HG03571 (cell line): ENCODE data around the gene ABCB7.
"Not testable (repeated sequence)": the region's sequence is repeated elsewhere in the genome, so short reads cannot be mapped to it uniquely, and the experiment has no call there.

ENCODE experiments used
- ATAC-seq: cut with Tn5 transposase; IDR thresholded peaks from one replicate; pipeline ENCODE4 v1.9.1; 2021; ENCODE audit not compliant: unreplicated experiment

ABCB7 gene

DNA sequence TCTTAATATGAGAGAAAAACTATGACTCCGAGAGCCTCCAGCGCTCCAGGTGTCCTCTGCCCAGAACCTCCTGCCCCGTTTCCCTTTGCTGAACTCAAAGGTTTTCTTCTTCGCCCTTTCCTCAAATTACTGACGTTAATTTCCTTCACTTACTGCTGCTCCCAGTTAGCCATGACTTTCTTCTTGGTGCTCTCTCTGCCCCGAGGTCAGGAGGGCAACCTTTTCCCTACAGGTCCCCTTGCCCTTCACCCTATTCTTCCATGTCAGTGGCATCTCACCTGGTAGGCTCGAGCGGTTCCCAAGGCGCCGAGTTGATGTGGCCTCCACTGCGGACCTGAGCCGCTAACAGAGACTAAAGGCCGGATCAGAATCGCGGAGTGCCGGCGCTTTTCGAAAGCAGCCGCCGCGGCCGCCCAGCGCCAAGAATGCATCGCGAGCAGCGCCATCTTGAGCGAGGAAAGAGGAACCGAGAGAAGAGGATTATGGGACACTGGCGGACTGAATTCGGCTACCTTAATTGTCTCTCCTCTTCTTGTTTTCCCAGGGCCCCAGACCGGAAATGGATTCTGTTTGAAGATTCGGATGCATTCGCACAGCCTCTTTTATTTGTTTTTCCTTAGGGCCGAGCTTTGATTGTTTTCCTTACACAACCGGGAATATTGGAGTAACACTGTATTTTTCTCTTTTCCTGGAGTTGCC, at the start of gene ABCB7:
Gene ABCB7 (minus strand): TSS at position 457 of the 699 bp plus-strand sequence. CDS start 11 bp downstream, at position 446.
- peak; percentile 87 for ATAC-seq

DNA sequence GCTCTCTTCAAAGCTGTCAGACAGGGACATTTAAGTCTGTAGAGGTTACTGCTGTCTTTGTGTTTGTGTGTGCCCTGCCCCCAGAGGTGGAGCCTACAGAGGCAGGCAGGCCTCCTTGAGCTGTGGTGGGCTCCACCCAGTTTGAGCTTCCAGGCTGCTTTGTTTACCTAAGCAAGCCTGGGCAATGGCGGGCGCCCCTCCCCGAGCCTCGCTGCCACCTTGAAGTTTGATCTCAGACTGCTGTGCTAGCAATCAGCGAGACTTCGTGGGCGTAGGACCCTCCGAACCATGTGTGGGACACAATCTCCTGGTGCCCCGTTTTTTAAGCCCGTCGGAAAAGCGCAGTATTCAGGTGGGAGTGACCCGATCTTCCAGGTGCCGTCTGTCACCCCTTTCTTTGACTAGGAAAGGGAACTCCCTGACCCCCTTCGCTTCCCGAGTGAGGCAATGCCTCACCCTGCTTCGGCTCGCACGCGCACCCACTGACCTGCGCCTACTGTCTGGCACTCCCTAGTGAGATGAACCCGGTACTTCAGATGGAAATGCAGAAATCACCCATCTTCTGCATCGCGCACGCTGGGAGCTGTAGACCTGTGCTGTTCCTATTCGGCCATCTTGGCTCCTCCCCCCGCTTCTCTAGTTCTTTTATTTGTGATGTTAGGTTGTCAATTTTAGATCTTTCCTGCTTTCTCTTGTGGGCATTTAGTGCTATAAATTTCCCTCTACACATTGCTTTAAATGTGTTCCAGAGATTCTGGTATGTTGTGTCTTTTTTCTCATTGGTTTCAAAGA, 32.5 kb upstream of the ABCB7 start:
- ATAC-seq: not testable (repeated sequence)

DNA sequence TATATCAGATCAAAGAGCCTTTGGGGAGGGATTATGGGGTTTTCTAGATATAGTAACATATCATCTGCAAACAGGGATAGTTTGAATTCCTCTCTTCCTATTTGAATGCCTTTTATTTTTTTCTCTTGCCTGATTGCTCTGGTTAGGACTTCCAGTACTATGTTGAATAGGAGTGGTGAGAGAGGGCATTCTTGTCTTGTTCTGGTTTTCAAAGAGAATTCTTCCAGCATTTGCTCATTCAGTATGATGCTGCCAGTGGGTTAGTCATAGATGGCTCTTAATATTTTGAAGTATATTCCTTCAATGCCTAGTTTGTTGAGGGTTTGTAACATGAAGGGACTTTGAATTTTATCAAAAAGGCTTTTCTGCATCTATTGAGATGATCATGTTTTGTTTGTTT, 25.6 kb upstream of the ABCB7 start:
- no peak for ATAC-seq

DNA sequence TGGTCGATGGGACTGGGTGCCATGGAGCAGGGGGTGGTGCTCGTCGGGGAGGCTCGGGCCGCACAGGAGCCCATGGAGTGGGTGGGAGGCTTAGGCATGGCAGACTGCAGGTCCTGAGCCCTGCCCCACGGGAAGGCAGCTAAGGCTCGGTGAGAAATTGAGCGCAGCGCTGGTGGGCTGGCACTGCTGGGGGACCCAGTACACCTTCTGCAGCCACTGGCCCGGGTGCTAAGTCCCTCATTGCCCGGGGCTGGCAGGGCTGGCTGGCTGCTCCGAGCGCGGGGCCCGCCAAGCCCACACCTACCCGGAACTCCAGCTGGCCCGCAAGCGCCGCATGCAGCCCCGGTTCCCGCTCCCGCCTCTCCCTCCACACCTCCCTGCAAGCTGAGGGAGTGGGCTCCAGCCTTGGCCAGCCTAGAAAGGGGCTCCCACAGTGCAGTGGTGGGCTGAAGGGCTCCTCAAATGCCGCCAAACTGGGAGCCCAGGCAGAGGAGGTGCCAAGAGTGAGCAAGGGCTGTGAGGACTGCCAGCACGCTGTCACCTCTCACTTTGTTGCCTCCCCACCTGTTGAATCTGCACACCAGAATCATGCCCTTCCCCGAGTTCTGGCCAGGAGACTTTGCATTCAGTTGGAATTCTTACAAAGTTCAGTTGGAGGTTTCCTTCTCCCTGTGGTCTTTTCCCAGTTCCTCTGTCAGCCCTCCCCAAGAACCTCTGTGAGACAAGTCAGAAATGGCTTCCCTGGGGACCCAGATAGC, 23.6 kb upstream of the ABCB7 start:
- not testable (repeated sequence) for ATAC-seq

DNA sequence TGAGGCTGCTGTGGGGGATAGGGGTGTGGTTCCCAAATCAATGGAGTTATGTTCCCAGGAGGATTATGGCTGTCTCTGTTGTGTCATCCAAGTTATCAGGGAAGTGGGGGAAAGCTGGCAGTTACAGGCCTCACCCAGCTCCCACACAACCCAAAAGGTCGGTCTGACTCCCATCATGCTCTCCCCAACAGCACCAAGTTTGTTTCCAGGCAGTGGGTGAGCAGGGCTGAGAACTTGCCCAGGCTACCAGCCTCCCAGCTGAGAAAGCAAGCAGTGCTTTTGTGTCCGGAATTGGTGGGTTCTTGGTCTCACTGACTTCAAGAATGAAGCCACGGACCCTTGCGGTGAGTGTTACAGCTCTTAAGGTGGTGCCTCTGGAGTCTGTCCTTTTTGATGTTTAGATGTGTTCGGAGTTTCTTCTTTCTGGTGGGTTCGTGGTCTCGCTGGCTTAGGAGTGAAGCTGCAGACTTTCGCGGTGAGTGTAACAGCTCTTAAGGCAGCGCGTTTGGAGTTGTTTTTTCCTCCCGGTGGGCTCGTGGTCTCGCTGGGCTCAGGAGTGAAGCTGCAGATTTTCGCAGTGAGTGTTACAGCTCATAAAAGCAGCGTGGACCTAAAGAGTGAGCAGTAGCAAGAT, 16.3 kb upstream of the ABCB7 start:
- not testable (repeated sequence) for ATAC-seq

DNA sequence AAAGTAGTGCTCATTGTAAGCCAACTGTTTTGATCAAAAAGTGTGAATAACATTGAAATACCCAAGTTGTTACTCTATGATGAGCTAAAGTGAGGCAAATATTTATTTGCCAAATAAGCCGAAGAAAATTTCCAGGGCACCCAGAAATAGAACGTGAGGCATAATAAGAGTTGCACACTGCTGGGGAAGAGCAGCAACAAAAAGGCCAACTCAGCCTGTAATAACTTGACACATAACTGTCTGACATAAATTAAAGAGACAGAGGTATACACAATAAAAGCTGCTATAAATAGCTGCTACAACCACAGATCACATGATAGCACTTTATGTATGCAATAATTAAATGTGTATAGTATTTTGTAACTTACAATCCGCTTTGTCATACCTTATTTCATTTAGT, 2.0 kb upstream of the ABCB7 start:
- ATAC-seq: no peak

DNA sequence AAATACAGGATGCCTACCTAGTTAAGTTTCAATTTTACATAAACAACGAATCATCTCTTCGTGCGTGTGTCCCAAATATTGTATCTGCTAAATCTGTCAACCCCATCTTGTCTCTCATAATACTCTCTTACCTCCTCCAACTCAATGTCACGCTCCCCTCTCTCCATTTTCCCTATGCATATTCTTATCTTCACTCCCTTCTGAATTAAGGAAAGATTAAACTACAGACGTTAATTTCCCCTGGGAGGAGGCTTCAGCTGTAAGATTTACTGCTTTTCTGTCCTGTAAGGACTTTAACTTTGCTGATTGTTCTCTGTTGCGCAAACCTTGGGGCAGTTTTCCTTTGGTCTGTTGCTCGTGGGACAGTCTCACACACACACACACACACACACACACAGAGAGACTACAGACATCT, 455 bp upstream of the ABCB7 start:
- no peak for ATAC-seq

DNA sequence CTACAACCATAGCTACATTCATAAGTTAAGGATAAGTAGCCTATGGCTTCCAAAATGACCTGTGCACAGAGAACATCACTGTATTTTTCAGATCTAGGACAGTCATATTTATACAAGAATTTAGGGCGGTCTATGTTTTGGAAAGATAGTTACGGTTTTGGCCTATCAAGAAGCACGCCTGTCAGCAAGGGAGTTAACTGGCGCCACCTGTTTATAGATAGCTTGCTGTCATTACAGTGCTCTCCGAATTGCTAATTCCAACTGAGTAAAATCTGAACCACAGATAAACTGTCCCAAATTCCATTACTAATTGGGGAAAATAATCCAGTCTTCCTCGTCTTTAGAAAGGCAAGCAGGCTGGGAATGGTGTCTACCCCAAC, 646 bp downstream of the ABCB7 start:
- peak; percentile 40 for ATAC-seq

DNA sequence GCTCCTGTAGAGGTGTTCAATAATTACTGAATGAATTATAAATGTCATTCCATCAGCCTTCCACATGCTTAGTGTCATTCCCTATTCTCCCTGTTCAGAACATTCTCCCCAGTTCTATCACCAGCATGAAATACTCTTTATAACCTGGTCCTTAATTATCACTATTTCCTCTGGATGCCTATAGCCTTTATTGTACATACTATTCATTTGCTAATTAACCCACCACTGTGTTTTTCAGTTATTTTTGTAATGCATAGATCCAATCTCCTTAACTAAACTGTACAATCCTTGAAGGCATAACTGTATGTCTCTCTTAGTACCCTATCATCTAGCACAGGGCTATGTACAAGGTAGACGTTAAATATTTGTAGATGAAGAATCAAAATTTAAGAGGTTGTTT, 1.2 kb downstream of the ABCB7 start:
- no peak for ATAC-seq

DNA sequence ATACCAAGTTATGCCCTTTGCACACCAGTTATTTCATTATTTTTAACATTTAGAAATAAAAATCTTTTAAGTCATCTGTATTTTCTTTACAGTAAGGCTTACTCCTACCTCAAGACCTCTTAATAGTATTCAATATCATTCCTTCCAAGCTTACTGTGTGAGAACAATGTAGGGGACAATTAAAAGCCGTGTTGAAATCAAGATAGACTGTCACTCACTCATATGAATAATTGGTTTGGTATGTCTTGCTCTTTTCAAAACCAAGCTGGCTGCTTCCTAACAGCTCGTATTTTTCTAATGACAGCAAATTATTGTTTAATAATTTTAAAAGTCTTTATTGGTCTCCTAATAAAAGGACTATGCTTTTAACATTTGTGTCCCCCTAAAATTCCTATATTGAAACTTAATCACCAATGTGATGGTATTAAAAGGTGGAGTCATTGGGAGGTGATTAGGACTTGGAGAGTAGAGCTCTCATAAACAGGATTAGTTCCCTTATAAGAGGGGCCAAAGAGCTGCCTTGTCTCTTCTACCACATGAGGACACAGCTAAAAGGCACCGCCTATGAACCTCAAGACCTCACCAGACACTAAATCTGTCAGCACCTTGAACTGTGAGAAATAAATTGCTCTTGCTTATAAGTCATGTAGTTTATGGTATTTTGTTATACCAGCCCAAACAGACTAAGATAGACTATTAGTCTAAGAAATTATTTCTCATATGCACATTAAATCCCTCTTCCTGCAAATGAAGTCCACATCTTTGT, 4.1 kb downstream of the ABCB7 start:
- no peak for ATAC-seq

DNA sequence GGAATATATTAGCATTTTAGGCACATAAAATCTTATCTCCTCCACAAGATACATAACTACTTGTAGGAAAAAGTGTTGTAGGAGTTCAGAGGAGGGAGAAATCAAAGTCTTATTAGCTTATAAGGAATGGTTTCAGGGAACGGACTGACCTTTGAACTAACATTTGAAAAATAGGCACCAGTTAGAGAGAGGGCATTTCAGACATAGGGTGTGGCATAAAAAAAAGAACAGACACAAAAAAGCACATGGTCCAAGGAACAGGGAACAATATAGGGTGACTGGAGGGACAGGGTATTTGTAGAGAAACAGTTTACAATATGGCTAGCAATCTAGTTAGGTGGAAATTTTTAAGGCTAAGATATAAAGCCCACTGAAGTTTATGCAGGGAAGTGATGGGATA, 6.4 kb downstream of the ABCB7 start:
- ATAC-seq: no peak

DNA sequence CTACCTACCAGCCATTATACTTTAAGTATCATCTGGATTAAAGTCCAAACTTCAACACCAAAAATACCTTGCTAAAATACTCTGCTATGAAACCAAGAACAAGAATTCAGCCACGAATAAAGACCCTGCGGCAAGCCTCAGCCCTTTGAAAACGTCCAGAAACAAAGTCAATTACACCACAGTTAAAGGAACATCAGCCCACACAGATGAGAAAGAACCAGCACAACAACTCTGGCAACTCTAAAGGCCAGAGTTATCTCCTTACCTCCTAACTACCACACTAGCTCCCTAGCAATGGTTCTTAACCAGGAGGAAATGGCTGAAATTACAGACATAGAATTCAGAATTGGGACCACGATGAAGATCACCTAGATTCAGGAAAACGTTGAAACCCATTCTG, 23.4 kb downstream of the ABCB7 start:
- ATAC-seq: no peak

DNA sequence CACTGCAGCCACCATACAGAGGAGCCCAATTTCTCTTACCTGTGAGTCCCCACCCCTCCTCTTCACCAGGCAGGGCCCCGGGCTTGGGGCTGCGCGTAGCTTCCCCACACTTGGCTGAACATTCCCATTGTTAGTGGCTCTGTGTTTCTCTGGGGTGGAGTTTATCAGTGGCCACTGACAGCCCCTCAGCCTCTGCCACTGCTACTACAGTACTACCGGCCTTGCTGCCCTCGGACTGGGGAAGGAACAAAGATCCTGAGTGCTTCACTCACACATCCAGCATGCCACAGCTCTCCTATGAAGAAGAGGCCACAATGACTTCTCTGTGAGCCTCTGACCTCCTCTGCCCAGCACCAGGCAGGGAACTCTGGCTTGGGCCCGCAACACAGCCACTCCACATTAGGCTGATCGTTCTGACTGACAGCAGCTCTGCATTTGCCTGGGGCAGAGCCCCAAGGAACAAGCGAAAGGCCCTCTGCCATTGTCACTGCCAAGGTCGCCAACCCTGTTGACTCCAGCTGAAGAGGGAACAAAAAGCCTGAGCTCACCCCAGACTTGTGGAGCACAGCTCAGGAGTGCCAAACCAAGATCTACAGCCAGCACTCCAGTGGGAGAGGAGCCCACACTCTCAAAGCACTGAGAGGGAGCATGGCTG, 24.0 kb downstream of the ABCB7 start:
- ATAC-seq: no peak

DNA sequence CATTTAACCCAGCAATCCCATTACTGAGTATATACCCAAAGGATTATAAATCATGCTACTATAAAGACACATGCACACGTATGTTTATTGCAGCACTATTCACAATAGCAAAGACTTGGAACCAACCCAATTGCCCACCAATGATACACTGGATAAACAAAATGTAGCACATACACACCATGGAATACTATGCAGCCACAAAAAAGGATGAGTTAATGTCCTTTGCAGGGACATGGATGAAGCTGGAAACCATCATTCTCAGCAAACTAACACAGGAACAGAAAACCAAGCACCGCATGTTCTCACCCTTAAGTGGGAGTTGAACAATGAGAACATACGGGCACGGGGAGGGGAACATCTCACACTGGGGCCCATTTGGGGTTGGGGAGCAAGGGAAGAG, 27.0 kb downstream of the ABCB7 start:
- ATAC-seq: not testable (repeated sequence)

DNA sequence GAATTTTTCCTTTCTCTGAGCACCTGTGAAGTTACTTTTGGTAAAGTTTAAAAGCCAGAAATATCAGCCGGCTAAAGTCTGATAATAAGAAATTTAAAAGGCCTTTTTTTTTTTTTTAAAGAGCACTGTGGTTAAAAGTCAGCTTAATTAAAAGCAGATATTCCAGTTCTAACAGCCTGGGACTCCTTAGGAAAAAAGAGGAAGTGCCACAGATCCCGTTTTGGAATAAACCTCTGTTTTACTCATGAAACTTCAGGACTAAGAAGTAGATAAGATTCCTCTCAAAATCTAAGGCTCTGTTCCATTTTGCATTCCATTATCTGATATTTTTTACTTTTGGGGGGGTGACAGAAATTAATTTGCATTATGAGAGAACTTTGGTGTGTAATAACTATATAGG, 37.8 kb downstream of the ABCB7 start:
- no peak for ATAC-seq

DNA sequence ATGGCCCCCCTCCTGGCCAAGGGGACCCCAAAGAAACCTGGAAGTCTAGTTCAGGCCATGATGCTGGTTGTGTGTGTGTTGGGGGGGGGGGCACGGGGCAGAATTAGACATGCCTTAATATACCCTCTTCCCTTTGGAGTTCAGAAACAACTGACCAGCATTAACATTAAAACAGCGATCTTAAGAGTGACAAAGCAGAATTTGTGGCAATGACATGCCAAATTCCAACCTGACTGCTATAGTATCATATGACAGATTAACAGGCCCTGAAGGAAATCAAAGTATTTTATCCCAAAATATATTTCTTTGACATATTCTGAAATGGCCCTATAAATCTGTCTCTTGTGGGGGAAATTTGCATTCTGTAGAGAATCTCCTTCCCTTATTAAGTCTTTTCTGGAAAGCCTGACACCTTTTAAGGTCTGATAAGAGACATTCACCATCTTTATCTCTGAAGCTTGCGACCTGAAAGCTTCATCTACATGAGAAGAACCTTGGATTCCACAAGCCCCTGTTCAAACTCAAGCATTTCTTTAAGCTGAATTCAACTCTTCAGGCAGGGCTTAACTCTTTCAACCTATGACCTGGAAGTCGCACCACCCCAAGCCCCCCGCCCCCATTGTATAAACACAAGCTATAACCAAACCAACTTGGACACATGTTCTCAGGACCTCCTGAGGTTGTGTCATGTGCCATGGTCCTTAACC, 40.2 kb downstream of the ABCB7 start:
- no peak for ATAC-seq

DNA sequence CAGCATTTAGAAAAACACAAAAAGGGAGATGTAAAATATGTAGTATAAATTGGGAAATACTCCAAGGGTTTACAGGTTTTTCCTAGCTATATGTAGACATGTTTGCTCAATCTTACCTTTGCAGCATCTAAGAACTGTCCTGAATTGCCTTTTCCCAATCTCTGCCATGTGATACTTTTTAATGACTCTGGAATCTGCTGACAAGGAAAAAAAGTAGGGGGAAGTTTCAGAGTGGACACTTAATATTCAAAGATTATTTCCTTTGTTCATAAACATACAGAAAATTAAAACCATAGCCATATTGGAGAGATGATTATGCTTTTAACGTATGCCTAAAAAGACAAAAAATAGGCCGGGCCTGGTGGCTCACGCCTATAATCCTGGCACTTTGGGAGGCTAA, 41.4 kb downstream of the ABCB7 start:
- ATAC-seq: no peak

DNA sequence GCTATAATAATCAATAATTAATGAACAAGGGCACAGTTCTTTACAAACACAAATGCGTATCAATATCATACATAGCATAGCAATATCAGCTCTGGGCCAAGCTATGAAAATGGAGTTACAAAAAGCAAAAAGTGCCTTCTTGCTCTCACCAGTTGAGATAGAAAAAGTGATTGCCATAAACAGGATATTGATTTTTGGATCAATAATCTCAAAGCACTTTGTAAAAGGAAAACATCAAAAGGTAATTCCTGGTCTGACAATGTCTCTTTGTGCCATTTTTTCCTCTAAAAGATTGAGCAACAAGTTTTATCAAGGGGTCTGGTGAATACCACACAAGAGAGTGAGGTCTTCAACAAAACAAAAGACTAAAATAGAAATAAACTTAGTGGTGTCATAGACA, 42.4 kb downstream of the ABCB7 start:
- no peak for ATAC-seq

DNA sequence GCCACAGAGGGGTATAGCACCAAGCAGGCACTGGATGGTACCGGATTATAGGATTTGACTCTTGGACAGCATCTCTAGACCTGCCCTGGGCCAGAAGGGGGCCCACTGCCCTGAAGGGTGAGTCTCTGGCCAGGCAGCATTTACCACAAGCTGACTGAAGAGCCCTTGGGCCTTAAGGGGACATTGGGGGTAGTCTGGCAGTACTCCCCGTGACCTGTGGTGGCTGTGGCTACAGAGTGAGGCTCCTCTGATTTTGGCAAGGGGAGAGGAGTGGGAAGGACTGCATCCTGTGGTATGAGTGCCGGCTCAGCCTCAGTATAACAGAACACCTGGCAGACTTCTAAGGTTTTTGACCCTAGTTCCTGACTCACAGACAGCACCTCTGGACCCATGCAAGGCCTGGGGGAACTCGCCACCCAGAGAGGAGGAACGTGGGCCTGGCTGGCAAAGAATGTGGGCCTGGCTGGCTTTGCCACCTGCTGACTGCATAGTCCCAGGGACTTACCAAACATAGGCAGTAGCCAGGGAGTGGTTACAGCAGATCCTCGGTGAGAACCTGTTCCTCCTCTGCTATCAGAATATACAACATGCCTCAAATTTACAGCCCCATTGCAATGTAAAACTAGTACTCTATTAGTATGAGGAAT, 48.1 kb downstream of the ABCB7 start:
- no peak for ATAC-seq
